Osteocyte (in vitro differentiated cells): ENCODE results near the gene KRT82. TPM values are rescaled to one million over a fixed set of nuclear protein-coding genes. Genes with fewer than 3 reads are reported as not detected.
"Not testable (repeated sequence)": the region's sequence is repeated elsewhere in the genome, so short reads cannot be mapped to it uniquely, and the experiment has no call there.

Experiments used
- DNase-seq: peaks from one replicate; pipeline ENCODE4 v3.0.0; 2021; ENCODE audit warnings: mixed read lengths; ENCODE audit not compliant: unreplicated experiment; ENCODE audit errors: extremely low spot score
- H3K27ac Mint-ChIP-seq: one replicate; pipeline ENCODE4 v1.8.0; 2021; ENCODE audit warnings: mild to moderate bottlenecking, mixed read lengths; ENCODE audit not compliant: unreplicated experiment
- H3K27me3 Mint-ChIP-seq: one replicate; pipeline ENCODE4 v1.8.0; 2021; ENCODE audit warnings: mixed read lengths; ENCODE audit not compliant: unreplicated experiment
- H3K36me3 Mint-ChIP-seq: one replicate; pipeline ENCODE4 v1.8.0; 2021; ENCODE audit warnings: mixed read lengths; ENCODE audit not compliant: unreplicated experiment
- H3K4me1 Mint-ChIP-seq: one replicate; pipeline ENCODE4 v1.8.0; 2021; ENCODE audit warnings: mixed read lengths; ENCODE audit not compliant: unreplicated experiment
- H3K4me3 Mint-ChIP-seq: one replicate; pipeline ENCODE4 v1.8.0; 2021; ENCODE audit warnings: mild to moderate bottlenecking, moderate library complexity, mixed read lengths; ENCODE audit not compliant: unreplicated experiment
- H3K9me3 Mint-ChIP-seq: one replicate; pipeline ENCODE4 v1.8.0; 2021; ENCODE audit warnings: mixed read lengths; ENCODE audit not compliant: unreplicated experiment
- CTCF ChIP-seq: fragments of 200-600 bp; sonication (generic); IDR thresholded peaks from 2 replicates; pipeline ENCODE4 v1.5.0; 2021; ENCODE audit warnings: antibody characterized with exemption, mild to moderate bottlenecking, moderate library complexity
- long read RNA-seq: library from polyadenylated mRNA; unstranded; transcript quantifications from one replicate; pipeline ENCODE4 v2.0.0, GENCODE V29; 2021
- total RNA-seq: library from RNA; stranded (reverse); gene quantifications from 2 replicates; pipeline ENCODE4 v1.2.1, GENCODE V29; 2021

KRT82 gene
- total RNA-seq, result not detected in 2 replicates
- long read RNA-seq, result 0 reads

GRCh38 chr12:52405922-52406385, at the start of gene KRT82:
Gene KRT82, minus strand, starts transcription at chr12:52406335. Its CDS starts 58 bp downstream, at chr12:52406277.
- no peaks in the 10 kb centered on the region for H3K36me3 Mint-ChIP-seq
- no peaks in the 10 kb centered on the region for H3K9me3 Mint-ChIP-seq
- DNase-seq, result no peak
- H3K4me3 Mint-ChIP-seq, result no peak within 1 kb of the TSS
- no peaks in the 10 kb centered on the region for H3K4me1 Mint-ChIP-seq
- no peak within 1 kb of the TSS for H3K27ac Mint-ChIP-seq
- TF ChIP-seq CTCF, result no peak
- H3K27me3 Mint-ChIP-seq, result peaks cover 36% of the 10 kb centered on the region

DNA sequence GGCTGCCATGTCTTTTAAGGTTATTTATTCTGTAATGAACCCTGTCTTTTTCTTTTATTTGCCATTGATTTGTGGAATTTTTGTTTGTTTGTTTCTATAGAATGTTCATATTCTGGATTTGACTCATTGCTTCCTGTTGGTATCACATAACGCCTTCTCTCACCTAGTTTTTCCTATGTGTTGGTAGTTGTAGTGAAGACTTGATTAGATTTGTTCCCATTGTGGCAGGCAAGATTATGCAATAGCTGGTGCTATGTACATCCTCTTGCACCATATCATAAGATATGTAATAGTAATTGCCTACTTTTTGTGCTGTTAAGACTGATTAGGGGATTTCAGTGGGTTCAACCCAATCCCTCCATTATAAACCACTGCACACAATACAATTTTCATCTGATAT, 49.7 kb upstream of the KRT82 start:
- H3K36me3 Mint-ChIP-seq, result no peaks in the 10 kb centered on the region
- H3K27ac Mint-ChIP-seq, result no peak overlapping the region
- peaks cover 75% of the 10 kb centered on the region for H3K27me3 Mint-ChIP-seq
- H3K4me1 Mint-ChIP-seq, result no peaks in the 10 kb centered on the region
- TF ChIP-seq CTCF, result no peak
- H3K4me3 Mint-ChIP-seq, result no peak overlapping the region
- H3K9me3 Mint-ChIP-seq, result no peaks in the 10 kb centered on the region
- no peak for DNase-seq

GRCh38 chr12:52454411-52455201, 48.5 kb upstream of the KRT82 start:
- DNase-seq, result no peak
- peaks cover 77% of the 10 kb centered on the region for H3K27me3 Mint-ChIP-seq
- H3K36me3 Mint-ChIP-seq, result no peaks in the 10 kb centered on the region
- no peaks in the 10 kb centered on the region for H3K9me3 Mint-ChIP-seq
- no peaks in the 10 kb centered on the region for H3K4me1 Mint-ChIP-seq
- no peak overlapping the region for H3K4me3 Mint-ChIP-seq
- TF ChIP-seq CTCF, result no peak
- no peak overlapping the region for H3K27ac Mint-ChIP-seq

- H3K4me1 Mint-ChIP-seq, result no peaks in the 10 kb centered on the region
- TF ChIP-seq CTCF, result no peak
- no peak within 1 kb of the TSS for H3K27ac Mint-ChIP-seq
- H3K4me3 Mint-ChIP-seq, result no peak within 1 kb of the TSS
- H3K9me3 Mint-ChIP-seq, result no peaks in the 10 kb centered on the region
- DNase-seq, result no peak
- H3K27me3 Mint-ChIP-seq, result peaks cover 65% of the 10 kb centered on the region
- no peaks in the 10 kb centered on the region for H3K36me3 Mint-ChIP-seq
Observed at GRCh38 chr12:52452101-52452500, 46.0 kb upstream of the KRT82 start, which contains the start of gene KRT6B. Gene KRT6B, minus strand, starts transcription at chr12:52452146. Its CDS starts 68 bp downstream, at chr12:52452078.

GRCh38 chr12:52448228-52448627, 42.1 kb upstream of the KRT82 start:
- Mint-ChIP-seq H3K4me3 (no peak overlapping the region), H3K9me3 (no peaks in the 10 kb centered on the region), H3K27ac (no peak overlapping the region), H3K27me3 (peaks cover 55% of the 10 kb centered on the region), H3K36me3 (no peaks in the 10 kb centered on the region), H3K4me1 (no peaks in the 10 kb centered on the region)
- TF ChIP-seq CTCF, result no peak
- no peak for DNase-seq

GRCh38 chr12:52447196-52447595, 41.1 kb upstream of the KRT82 start:
- not testable (repeated sequence) for H3K36me3 Mint-ChIP-seq, DNase-seq, H3K27ac Mint-ChIP-seq, H3K9me3 Mint-ChIP-seq, H3K4me3 Mint-ChIP-seq, H3K4me1 Mint-ChIP-seq
- peaks cover 57% of the 10 kb centered on the region for H3K27me3 Mint-ChIP-seq
